ENCODE results near the gene NTSR1. TPM values are rescaled to one million over a fixed set of nuclear protein-coding genes. Genes with fewer than 3 reads are reported as not detected.

NTSR1 gene
- total RNA-seq, 1 experiment from 2014 or later = 0.16 TPM

GRCh38 chr20:62742979-62743776, 34.5 kb downstream of the NTSR1 start:
- H3K9me3 ChIP-seq = no peaks in the 10 kb centered on the region
- no peak overlapping the region for H3K27ac Mint-ChIP-seq (ENCODE audit: unreplicated experiment)
- no peak for TF ChIP-seq CTCF (IDR thresholded peaks at IDR 0.05; ENCODE audit: insufficient read depth in 1 of 2, low read depth in 1 of 2, low read length in 1 of 2, severe bottlenecking in 1 of 2, unreplicated experiment in 1 of 2)
- no TSS peak for BruUV-seq (replicated peaks)
- no peak for DNase-seq
- H3K4me1 Mint-ChIP-seq (ENCODE audit: low read depth, unreplicated experiment) = no peaks in the 10 kb centered on the region
- H3K27me3 ChIP-seq (replicated peaks; ENCODE audit: control insufficient read depth, insufficient read depth, low read length) = peaks cover 1% of the 10 kb centered on the region; the same call in 1 of the 2 replicates
- no peak overlapping the region for H3K4me3 ChIP-seq (ENCODE audit: low read depth, low read length)
- H3K36me3 Mint-ChIP-seq (ENCODE audit: insufficient read depth, unreplicated experiment) = no peaks in the 10 kb centered on the region
- ChIA-PET POLR2A (no interaction called here), CTCF (no interaction called here)
- intact Hi-C loops (cut with micrococcal nuclease; ENCODE audit: unreplicated experiment) = no loop called here
- no peaks in the 10 kb centered on the region for H3K9me3 Mint-ChIP-seq (ENCODE audit: unreplicated experiment)
- H3K4me3 Mint-ChIP-seq (ENCODE audit: unreplicated experiment) = no peak overlapping the region
- H3K27me3 Mint-ChIP-seq (ENCODE audit: insufficient read depth, unreplicated experiment) = peaks cover 24% of the 10 kb centered on the region
- no peaks in the 10 kb centered on the region for H3K4me1 ChIP-seq
- H3K36me3 ChIP-seq (ENCODE audit: control insufficient read depth, insufficient read depth, low read length) = no peaks in the 10 kb centered on the region

- DNase-seq = no peak
- BruUV-seq (replicated peaks) = no TSS peak
- Mint-ChIP-seq H3K9me3 (ENCODE audit: unreplicated experiment) (no peaks in the 10 kb centered on the region), H3K4me1 (ENCODE audit: low read depth, unreplicated experiment) (no peaks in the 10 kb centered on the region), H3K4me3 (ENCODE audit: unreplicated experiment) (no peak overlapping the region), H3K36me3 (ENCODE audit: insufficient read depth, unreplicated experiment) (no peaks in the 10 kb centered on the region), H3K27ac (ENCODE audit: unreplicated experiment) (no peak overlapping the region), H3K27me3 (ENCODE audit: insufficient read depth, unreplicated experiment) (peaks cover 21% of the 10 kb centered on the region)
- no peaks in the 10 kb centered on the region; the same call in 1 of the 2 replicates for H3K9me3 ChIP-seq
- POLR2A ChIA-PET = no interaction called here
- H3K4me3 ChIP-seq (ENCODE audit: low read depth, low read length) = no peak overlapping the region
- peaks cover 1% of the 10 kb centered on the region; the same call in 1 of the 2 replicates for H3K27me3 ChIP-seq (replicated peaks; ENCODE audit: control insufficient read depth, insufficient read depth, low read length)
- CTCF ChIA-PET = no interaction called here
- intact Hi-C loops (cut with micrococcal nuclease; ENCODE audit: unreplicated experiment) = no loop called here
- H3K36me3 ChIP-seq (ENCODE audit: control insufficient read depth, insufficient read depth, low read length) = no peaks in the 10 kb centered on the region
- no peaks in the 10 kb centered on the region for H3K4me1 ChIP-seq
- no peak for TF ChIP-seq CTCF (IDR thresholded peaks at IDR 0.05; ENCODE audit: insufficient read depth in 1 of 2, low read depth in 1 of 2, low read length in 1 of 2, severe bottlenecking in 1 of 2, unreplicated experiment in 1 of 2)
Measured at GRCh38 chr20:62743777-62744317, 35.2 kb downstream of the NTSR1 start.

GRCh38 chr20:62744741-62745191, 36.1 kb downstream of the NTSR1 start:
- no peaks in the 10 kb centered on the region for H3K36me3 Mint-ChIP-seq (ENCODE audit: insufficient read depth, unreplicated experiment)
- H3K4me1 Mint-ChIP-seq (ENCODE audit: low read depth, unreplicated experiment) = no peaks in the 10 kb centered on the region
- H3K36me3 ChIP-seq (ENCODE audit: control insufficient read depth, insufficient read depth, low read length) = no peaks in the 10 kb centered on the region
- CTCF ChIA-PET = interaction anchor here (0.6 to 0.8 kb wide), 3 partner anchors 46 to 64 kb away, joined by 3 to 4 read pairs (median 3); partner anchors contain the start of gene OGFR
- no peaks in the 10 kb centered on the region for H3K4me1 ChIP-seq
- H3K27me3 Mint-ChIP-seq (ENCODE audit: insufficient read depth, unreplicated experiment) = peaks cover 18% of the 10 kb centered on the region
- H3K9me3 ChIP-seq = no peaks in the 10 kb centered on the region; the same call in 1 of the 2 replicates
- POLR2A ChIA-PET = no interaction called here
- no peak for DNase-seq
- H3K27me3 ChIP-seq (replicated peaks; ENCODE audit: control insufficient read depth, insufficient read depth, low read length) = peaks cover 1% of the 10 kb centered on the region; the same call in 1 of the 2 replicates
- no peak overlapping the region for H3K27ac Mint-ChIP-seq (ENCODE audit: unreplicated experiment)
- TF ChIP-seq CTCF (IDR thresholded peaks at IDR 0.05; ENCODE audit: insufficient read depth in 1 of 2, low read depth in 1 of 2, low read length in 1 of 2, severe bottlenecking in 1 of 2, unreplicated experiment in 1 of 2) = no peak
- no peaks in the 10 kb centered on the region for H3K9me3 Mint-ChIP-seq (ENCODE audit: unreplicated experiment)
- intact Hi-C loops (cut with micrococcal nuclease; ENCODE audit: unreplicated experiment) = no loop called here
- no TSS peak for BruUV-seq (replicated peaks)
- H3K4me3 Mint-ChIP-seq (ENCODE audit: unreplicated experiment) = no peak overlapping the region
- no peak overlapping the region for H3K4me3 ChIP-seq (ENCODE audit: low read depth, low read length)
